ENCODE results near the gene SPHK1. TPM values are rescaled to one million over a fixed set of nuclear protein-coding genes. Genes with fewer than 3 reads are reported as not detected.

Gene SPHK1, protein sequence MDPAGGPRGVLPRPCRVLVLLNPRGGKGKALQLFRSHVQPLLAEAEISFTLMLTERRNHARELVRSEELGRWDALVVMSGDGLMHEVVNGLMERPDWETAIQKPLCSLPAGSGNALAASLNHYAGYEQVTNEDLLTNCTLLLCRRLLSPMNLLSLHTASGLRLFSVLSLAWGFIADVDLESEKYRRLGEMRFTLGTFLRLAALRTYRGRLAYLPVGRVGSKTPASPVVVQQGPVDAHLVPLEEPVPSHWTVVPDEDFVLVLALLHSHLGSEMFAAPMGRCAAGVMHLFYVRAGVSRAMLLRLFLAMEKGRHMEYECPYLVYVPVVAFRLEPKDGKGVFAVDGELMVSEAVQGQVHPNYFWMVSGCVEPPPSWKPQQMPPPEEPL
- 43.8 and 115 TPM in 2 replicates for total RNA-seq

DNA sequence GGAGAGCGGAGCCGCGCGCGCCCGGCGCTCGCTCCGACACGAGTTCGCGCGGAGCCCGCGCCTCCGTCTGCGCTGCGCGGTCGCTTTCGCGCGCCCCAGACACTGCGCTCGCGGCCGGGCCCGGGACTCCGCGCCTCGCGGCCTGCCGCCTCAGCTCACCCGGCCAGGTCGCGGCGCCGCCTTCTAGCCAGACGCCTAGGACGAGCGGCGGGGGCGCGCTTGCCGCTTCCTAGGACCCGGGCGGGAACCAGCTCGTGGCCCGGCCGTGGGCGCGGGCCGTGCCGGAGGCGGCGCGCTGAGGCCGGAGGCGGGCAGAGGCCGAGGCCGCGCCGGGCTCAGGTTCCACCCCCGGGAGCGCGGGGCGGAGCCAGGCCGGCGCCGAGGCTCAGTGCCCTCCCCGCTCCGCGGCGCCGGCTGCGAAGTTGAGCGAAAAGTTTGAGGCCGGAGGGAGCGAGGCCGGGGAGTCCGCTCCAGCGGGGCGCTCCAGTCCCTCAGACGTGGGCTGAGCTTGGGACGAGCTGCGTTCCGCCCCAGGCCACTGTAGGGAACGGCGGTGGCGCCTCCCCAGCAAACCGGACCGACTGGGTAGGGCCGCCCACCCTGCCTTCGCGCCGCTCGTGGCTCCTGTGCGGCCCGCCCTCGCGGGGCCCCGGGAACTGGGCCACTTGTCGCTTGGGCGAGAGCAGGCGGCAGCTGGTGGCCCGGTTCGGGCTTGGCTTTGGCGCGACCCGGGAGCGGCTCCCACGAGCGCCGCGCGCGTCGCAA is at the start of gene SPHK1:
Gene SPHK1 (plus strand): TSS at position 388 of the 765 bp plus-strand sequence. CDS start 1,036 bp downstream, outside the sequence.

DNA sequence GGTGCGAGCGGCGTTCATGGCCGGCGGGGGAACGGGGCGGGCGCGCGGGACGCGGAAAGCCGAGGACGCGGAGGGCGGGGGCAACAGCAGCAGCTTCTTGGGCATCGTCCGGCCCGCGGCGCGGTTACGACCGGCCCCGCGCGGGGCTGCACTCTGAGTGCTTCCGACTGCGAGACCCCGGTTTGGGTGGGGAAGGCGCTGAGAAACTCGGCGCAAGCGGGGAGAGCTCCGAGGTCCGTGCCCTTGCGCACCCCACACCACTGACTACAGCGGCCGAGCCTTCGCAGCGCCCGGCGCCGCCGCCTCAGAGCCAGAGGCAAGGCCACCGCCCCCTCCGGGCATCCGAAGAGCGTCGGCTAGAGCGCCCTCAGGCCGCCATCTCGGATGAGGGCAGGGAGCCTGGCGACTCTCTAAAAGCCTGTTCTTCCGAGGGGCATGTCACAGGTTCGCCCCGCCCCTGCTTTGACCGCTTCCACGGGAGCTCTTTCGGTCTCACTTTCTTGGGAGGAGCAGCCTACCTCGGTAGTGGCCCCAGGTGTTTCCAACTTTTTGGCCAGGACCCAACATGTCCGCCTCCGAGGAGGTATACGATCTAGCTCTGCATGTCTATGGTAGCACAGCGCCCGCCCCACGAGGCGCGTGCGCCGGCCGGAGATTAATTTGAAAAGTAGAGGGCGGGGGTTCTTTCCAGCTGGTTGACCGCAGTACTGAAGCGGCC is 30.7 kb upstream of the SPHK1 start, which contains the start of gene PRPSAP1:
Gene PRPSAP1 (minus strand): TSS at position 318 of the 718 bp plus-strand sequence. CDS start 213 bp downstream, at position 105.

Other genes starting within 250 kb of the SPHK1 start
- gene FOXJ1, start 243.4 kb upstream of the SPHK1 start, total RNA-seq = not detected in 2 replicates
- 0.07 and 0.30 TPM in 2 replicates for gene RNF157, start 144.1 kb upstream of the SPHK1 start, total RNA-seq
- 4.2 and 4.4 TPM in 2 replicates for gene UBALD2, start 119.3 kb upstream of the SPHK1 start, total RNA-seq
- gene QRICH2, start 76.3 kb upstream of the SPHK1 start, total RNA-seq = 5.0 and 5.5 TPM in 2 replicates
- 48.9 TPM in 2 replicates for gene PRPSAP1, start 30.7 kb upstream of the SPHK1 start, total RNA-seq
- gene UBE2O, start 68.5 kb downstream of the SPHK1 start, total RNA-seq = 28.6 and 40.1 TPM in 2 replicates
- gene AANAT, start 83.0 kb downstream of the SPHK1 start, total RNA-seq = not detected in 2 replicates
- gene RHBDF2, start 116.8 kb downstream of the SPHK1 start, total RNA-seq = 9.2 and 26.8 TPM in 2 replicates
- 24.4 and 51.4 TPM in 2 replicates for gene CYGB, start 153.1 kb downstream of the SPHK1 start, total RNA-seq
- 4.5 and 5.3 TPM in 2 replicates for gene PRCD, start 155.4 kb downstream of the SPHK1 start, total RNA-seq
- gene ST6GALNAC2, start 201.3 kb downstream of the SPHK1 start, total RNA-seq = 0.33 and 0.76 TPM in 2 replicates

Data from smooth muscle cell of the pulmonary artery (primary cell).